ENCODE measurements around the gene CAMKK2. TPM values are rescaled to one million over a fixed set of nuclear protein-coding genes. Genes with fewer than 3 reads are reported as not detected.

CAMKK2 gene
- polyA plus RNA-seq, 1 experiment, result 35.8 TPM

GRCh38 chr12:121218588-121219352 lies 77.7 kb downstream of the CAMKK2 start:
- CTCF ChIA-PET, result interaction anchor here (0.6 to 5.3 kb wide), 2 partner anchors 12 to 50 kb away, joined by 3 to 21 read pairs; no protein-coding TSS in a partner anchor
- no peak for TF ChIP-seq CTCF (IDR thresholded peaks at IDR 0.05; ENCODE audit: insufficient read depth, low read depth, low read length)
- no peaks in the 10 kb centered on the region for H3K27me3 ChIP-seq (ENCODE audit: control insufficient read depth, insufficient read depth, low read length)
- DNase-seq (ENCODE audit: low read depth), result no peak
- peaks cover 4% of the 10 kb centered on the region; the same call in 1 of the 2 replicates for H3K36me3 ChIP-seq (ENCODE audit: control insufficient read depth, insufficient read depth, low read length)
- POLR2A ChIA-PET, result no interaction called here
- no peak overlapping the region for H3K4me3 ChIP-seq (ENCODE audit: low read depth, low read length)

GRCh38 chr12:121217761-121218160 lies 78.7 kb downstream of the CAMKK2 start:
- ChIA-PET POLR2A (no interaction called here), CTCF (interaction anchor here (1.6 to 5.3 kb wide), 2 partner anchors 13 to 212 kb away, joined by 5 to 21 read pairs; no protein-coding TSS in a partner anchor)
- DNase-seq (ENCODE audit: low read depth), result no peak
- no peaks in the 10 kb centered on the region for H3K36me3 ChIP-seq (ENCODE audit: control insufficient read depth, insufficient read depth, low read length)
- TF ChIP-seq CTCF (IDR thresholded peaks at IDR 0.05; ENCODE audit: insufficient read depth, low read depth, low read length), result no peak
- H3K4me3 ChIP-seq (ENCODE audit: low read depth, low read length), result no peak overlapping the region
- no peaks in the 10 kb centered on the region for H3K27me3 ChIP-seq (ENCODE audit: control insufficient read depth, insufficient read depth, low read length)

- Histone ChIP-seq H3K36me3 (ENCODE audit: control insufficient read depth, insufficient read depth, low read length) (no peaks in the 10 kb centered on the region), H3K4me3 (ENCODE audit: low read depth, low read length) (no peak overlapping the region), H3K27me3 (ENCODE audit: control insufficient read depth, insufficient read depth, low read length) (no peaks in the 10 kb centered on the region)
- TF ChIP-seq CTCF (IDR thresholded peaks at IDR 0.05; ENCODE audit: insufficient read depth, low read depth, low read length), result no peak
- no peak for DNase-seq (ENCODE audit: low read depth)
- POLR2A ChIA-PET, result no interaction called here
- CTCF ChIA-PET, result interaction anchor here (1.6 to 5.3 kb wide), 2 partner anchors 14 to 211 kb away, joined by 5 to 21 read pairs; no protein-coding TSS in a partner anchor
Measured at GRCh38 chr12:121217063-121217462, 79.4 kb downstream of the CAMKK2 start.

GRCh38 chr12:121216102-121216501 lies 80.4 kb downstream of the CAMKK2 start:
- no peaks in the 10 kb centered on the region for H3K27me3 ChIP-seq (ENCODE audit: control insufficient read depth, insufficient read depth, low read length)
- no peak for TF ChIP-seq CTCF (IDR thresholded peaks at IDR 0.05; ENCODE audit: insufficient read depth, low read depth, low read length)
- ChIA-PET POLR2A (no interaction called here), CTCF (interaction anchor here (1.1 to 5.3 kb wide), 2 partner anchors 15 to 156 kb away, joined by 4 to 21 read pairs; no protein-coding TSS in a partner anchor)
- DNase-seq (ENCODE audit: low read depth), result no peak
- H3K4me3 ChIP-seq (ENCODE audit: low read depth, low read length), result no peak overlapping the region
- H3K36me3 ChIP-seq (ENCODE audit: control insufficient read depth, insufficient read depth, low read length), result no peaks in the 10 kb centered on the region

GRCh38 chr12:121214855-121215745 lies 81.4 kb downstream of the CAMKK2 start:
- Histone ChIP-seq H3K36me3 (ENCODE audit: control insufficient read depth, insufficient read depth, low read length) (no peaks in the 10 kb centered on the region), H3K27me3 (ENCODE audit: control insufficient read depth, insufficient read depth, low read length) (no peaks in the 10 kb centered on the region), H3K4me3 (ENCODE audit: low read depth, low read length) (no peak overlapping the region)
- ChIA-PET POLR2A (no interaction called here), CTCF (interaction anchor here (1.1 to 5.3 kb wide), 3 partner anchors 16 to 155 kb away, joined by 3 to 21 read pairs (median 4); no protein-coding TSS in a partner anchor)
- no peak for TF ChIP-seq CTCF (IDR thresholded peaks at IDR 0.05; ENCODE audit: insufficient read depth, low read depth, low read length)
- DNase-seq (ENCODE audit: low read depth), result peak; percentile 85
